Left lung (tissue), 10 donors: ENCODE data around the gene ARHGAP15. TPM values are rescaled to one million over a fixed set of nuclear protein-coding genes. Genes with fewer than 3 reads are reported as not detected.

Experiments
- ATAC-seq: fragments of 200-7000 bp; cut with Tn5 transposase; one replicate; pipeline ENCODE4 v1.9.1; 2020; ENCODE audit warnings: moderate library complexity
- DNase-seq, 4 donors: peaks; one replicate each; pipeline ENCODE4 v3.0.0-alpha.2; 2013 to 2020
- H3K27ac ChIP-seq, 2 donors: fragments of 200-600 bp; sonication (generic) in 1 of 2; one replicate each; pipeline versions ENCODE4 v1.5.0 to v1.8.0; 2020 to 2021
- H3K27me3 ChIP-seq, 2 donors: fragments of 200-600 bp; sonication (generic) in 1 of 2; one replicate each; pipeline versions ENCODE4 v1.5.0 to v1.8.0; 2020 to 2021
- H3K36me3 ChIP-seq, 2 donors: fragments of 200-600 bp; sonication (generic) in 1 of 2; one replicate each; pipeline versions ENCODE4 v1.5.0 to v1.8.0; 2020 to 2021
- H3K4me1 ChIP-seq, 2 donors: fragments of 200-600 bp; one replicate each; pipeline ENCODE4 v1.8.0; 2021
- H3K4me3 ChIP-seq, 2 donors: fragments of 200-600 bp; sonication (generic) in 1 of 2; one replicate each; pipeline versions ENCODE4 v1.5.0 to v1.8.0; 2020 to 2021; ENCODE audit warnings: mild to moderate bottlenecking in 1 of 2
- H3K9me3 ChIP-seq, 2 donors: fragments of 200-600 bp; sonication (generic) in 1 of 2; one replicate each; pipeline versions ENCODE4 v1.5.0 to v1.8.0; 2020 to 2021
- CTCF ChIP-seq, 2 donors: fragments of 200-600 bp; sonication (generic) in 1 of 2; IDR thresholded peaks; one replicate each; pipeline versions ENCODE4 v1.5.0 to v1.8.0; 2021; ENCODE audit warnings: antibody characterized with exemption in 2 of 2
- intact Hi-C, 2 donors: fragments of 100-400 bp; cut with DNase I; formaldehyde crosslinking; loops; one replicate each; pipeline versions ENCODE4 v1.11.2 to v1.14.2; 2022
- polyA plus RNA-seq, 6 donors: library from polyadenylated mRNA; unstranded; fragments of 120-200 nt; gene quantifications; one replicate each; pipeline ENCODE4 v1.2.1, GENCODE V29; 2013; ENCODE audit not compliant: insufficient read length in 6 of 6
- total RNA-seq, 2 donors: library from RNA; stranded (reverse); fragmentation: NEBNext Ultra II Directional; extraction: Animal tissue kit (Norgen Biotek cat#: 25700); gene quantifications; one replicate each; pipeline ENCODE4 v1.2.1, GENCODE V29; 2021
- donor health status: DM: no; HTN: yes; CAD: no.
- donor health status: DM: no; HTN: no; CAD: no.

Gene ARHGAP15
- total and polyA plus RNA-seq, 8 donors: 16.8 to 48.3 (median 30.2) TPM

GRCh38 chr2:143451642-143452281 is 322.5 kb downstream of the ARHGAP15 start:
- Histone ChIP-seq H3K27me3 (no peaks in the 10 kb centered on the region), H3K9me3 (no peaks in the 10 kb centered on the region), H3K27ac (no peak overlapping the region), H3K4me3 (no peak overlapping the region), H3K4me1 (no peaks in the 10 kb centered on the region), H3K36me3 (no peaks in the 10 kb centered on the region)
- ATAC-seq (no peak), DNase-seq (no peak)
- intact Hi-C loops: no loop called here
- TF ChIP-seq CTCF (IDR thresholded peaks at IDR 0.05): no peak

GRCh38 chr2:143452817-143453451 is 323.7 kb downstream of the ARHGAP15 start:
- no peak for ATAC-seq

GRCh38 chr2:143453981-143454511 is 324.8 kb downstream of the ARHGAP15 start:
- no peaks in the 10 kb centered on the region for H3K9me3 ChIP-seq
- H3K4me3 ChIP-seq: no peak overlapping the region
- no peak for ATAC-seq
- intact Hi-C loops: no loop called here
- no peaks in the 10 kb centered on the region for H3K27me3 ChIP-seq
- no peak for TF ChIP-seq CTCF (IDR thresholded peaks at IDR 0.05)
- DNase-seq: no peak
- H3K36me3 ChIP-seq: no peaks in the 10 kb centered on the region
- no peaks in the 10 kb centered on the region for H3K4me1 ChIP-seq
- no peak overlapping the region for H3K27ac ChIP-seq

More at GRCh38 chr2:143452817-143453451, 323.7 kb downstream of the ARHGAP15 start:
- no peak overlapping the region for H3K4me3 ChIP-seq
- H3K27me3 ChIP-seq: no peaks in the 10 kb centered on the region
- no peaks in the 10 kb centered on the region for H3K4me1 ChIP-seq
- H3K36me3 ChIP-seq: no peaks in the 10 kb centered on the region
- TF ChIP-seq CTCF (IDR thresholded peaks at IDR 0.05): no peak
- no peak for DNase-seq
- intact Hi-C loops: no loop called here
- no peaks in the 10 kb centered on the region for H3K9me3 ChIP-seq
- no peak overlapping the region for H3K27ac ChIP-seq

- Histone ChIP-seq H3K36me3 (no peaks in the 10 kb centered on the region), H3K27me3 (no peaks in the 10 kb centered on the region), H3K9me3 (no peaks in the 10 kb centered on the region), H3K4me3 (no peak overlapping the region), H3K27ac (no peak overlapping the region), H3K4me1 (no peaks in the 10 kb centered on the region)
- no peak for TF ChIP-seq CTCF (IDR thresholded peaks at IDR 0.05)
- ATAC-seq (no peak), DNase-seq (no peak)
- intact Hi-C loops: no loop called here
Measured at GRCh38 chr2:143455317-143455716, 326.1 kb downstream of the ARHGAP15 start.
